Measurements from ENCODE around the gene C19orf81. TPM values are rescaled to one million over a fixed set of nuclear protein-coding genes. Genes with fewer than 3 reads are reported as not detected.

The C19orf81 gene
- total and polyA plus RNA-seq, 2 of the 4 experiments (the other 2 are of a cell fraction) = 0.31 TPM; not detected in 1

DNA sequence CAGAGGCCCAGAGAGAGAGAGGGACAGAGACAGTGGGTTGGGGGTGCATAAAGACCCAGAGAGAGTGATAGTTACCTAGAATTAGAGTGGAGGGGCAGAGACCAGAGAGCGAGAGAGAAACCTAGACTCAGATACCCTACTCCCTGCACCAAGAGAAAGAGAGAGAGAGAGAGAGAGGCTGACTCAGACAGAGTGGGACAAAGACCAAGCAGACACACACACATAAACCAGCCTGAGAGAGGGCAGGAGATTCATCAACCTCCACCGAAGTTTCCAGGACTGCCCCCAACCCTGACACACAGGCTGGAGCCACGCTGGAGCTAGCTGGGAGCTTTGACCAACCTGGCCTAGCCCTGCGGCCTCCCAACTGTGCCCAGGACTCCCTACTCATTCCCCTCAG lies 22.4 kb upstream of the C19orf81 start:
- H3K9me3 ChIP-seq (ENCODE audit: control insufficient read depth, insufficient read depth, low read length) = no peaks in the 10 kb centered on the region
- no peak for TF ChIP-seq RAD21 (IDR thresholded peaks at IDR 0.05; ENCODE audit: low read length)
- no peak for TF ChIP-seq NFE2L2 (IDR thresholded peaks at IDR 0.05; ENCODE audit: low read depth, low read length)
- TF ChIP-seq SMC3 (IDR thresholded peaks at IDR 0.05; ENCODE audit: low read depth, low read length) = no peak
- TF ChIP-seq, protein P1, sequence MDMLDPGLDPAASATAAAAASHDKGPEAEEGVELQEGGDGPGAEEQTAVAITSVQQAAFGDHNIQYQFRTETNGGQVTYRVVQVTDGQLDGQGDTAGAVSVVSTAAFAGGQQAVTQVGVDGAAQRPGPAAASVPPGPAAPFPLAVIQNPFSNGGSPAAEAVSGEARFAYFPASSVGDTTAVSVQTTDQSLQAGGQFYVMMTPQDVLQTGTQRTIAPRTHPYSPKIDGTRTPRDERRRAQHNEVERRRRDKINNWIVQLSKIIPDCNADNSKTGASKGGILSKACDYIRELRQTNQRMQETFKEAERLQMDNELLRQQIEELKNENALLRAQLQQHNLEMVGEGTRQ (IDR thresholded peaks at IDR 0.05; ENCODE audit: low read depth, low read length) = no peak
- TF ChIP-seq MAZ (IDR thresholded peaks at IDR 0.05; ENCODE audit: borderline replicate concordance, low read depth, low read length) = no peak
- no peak for TF ChIP-seq CEBPB (IDR thresholded peaks at IDR 0.05; ENCODE audit: low read depth, low read length)
- TF ChIP-seq MAFK (IDR thresholded peaks at IDR 0.05; ENCODE audit: low read depth, low read length) = no peak
- TF ChIP-seq, protein P2, sequence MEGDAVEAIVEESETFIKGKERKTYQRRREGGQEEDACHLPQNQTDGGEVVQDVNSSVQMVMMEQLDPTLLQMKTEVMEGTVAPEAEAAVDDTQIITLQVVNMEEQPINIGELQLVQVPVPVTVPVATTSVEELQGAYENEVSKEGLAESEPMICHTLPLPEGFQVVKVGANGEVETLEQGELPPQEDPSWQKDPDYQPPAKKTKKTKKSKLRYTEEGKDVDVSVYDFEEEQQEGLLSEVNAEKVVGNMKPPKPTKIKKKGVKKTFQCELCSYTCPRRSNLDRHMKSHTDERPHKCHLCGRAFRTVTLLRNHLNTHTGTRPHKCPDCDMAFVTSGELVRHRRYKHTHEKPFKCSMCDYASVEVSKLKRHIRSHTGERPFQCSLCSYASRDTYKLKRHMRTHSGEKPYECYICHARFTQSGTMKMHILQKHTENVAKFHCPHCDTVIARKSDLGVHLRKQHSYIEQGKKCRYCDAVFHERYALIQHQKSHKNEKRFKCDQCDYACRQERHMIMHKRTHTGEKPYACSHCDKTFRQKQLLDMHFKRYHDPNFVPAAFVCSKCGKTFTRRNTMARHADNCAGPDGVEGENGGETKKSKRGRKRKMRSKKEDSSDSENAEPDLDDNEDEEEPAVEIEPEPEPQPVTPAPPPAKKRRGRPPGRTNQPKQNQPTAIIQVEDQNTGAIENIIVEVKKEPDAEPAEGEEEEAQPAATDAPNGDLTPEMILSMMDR (conservative IDR thresholded peaks at IDR 0.05; ENCODE audit: low read depth, low read length) = no peak
- TF ChIP-seq FOS (IDR thresholded peaks at IDR 0.05; ENCODE audit: low read depth, low read length) = no peak
- TF ChIP-seq RCOR1 (IDR thresholded peaks at IDR 0.05; ENCODE audit: insufficient replicate concordance, low read length) = no peak
- no peak for TF ChIP-seq CHD1 (IDR thresholded peaks at IDR 0.05; ENCODE audit: low read depth, low read length)
- TF ChIP-seq MXI1 (IDR thresholded peaks at IDR 0.05; ENCODE audit: borderline replicate concordance, low read depth, low read length) = no peak
- TF ChIP-seq RFX5 (IDR thresholded peaks at IDR 0.05; ENCODE audit: low read depth, low read length) = no peak
- TF ChIP-seq, protein P3, sequence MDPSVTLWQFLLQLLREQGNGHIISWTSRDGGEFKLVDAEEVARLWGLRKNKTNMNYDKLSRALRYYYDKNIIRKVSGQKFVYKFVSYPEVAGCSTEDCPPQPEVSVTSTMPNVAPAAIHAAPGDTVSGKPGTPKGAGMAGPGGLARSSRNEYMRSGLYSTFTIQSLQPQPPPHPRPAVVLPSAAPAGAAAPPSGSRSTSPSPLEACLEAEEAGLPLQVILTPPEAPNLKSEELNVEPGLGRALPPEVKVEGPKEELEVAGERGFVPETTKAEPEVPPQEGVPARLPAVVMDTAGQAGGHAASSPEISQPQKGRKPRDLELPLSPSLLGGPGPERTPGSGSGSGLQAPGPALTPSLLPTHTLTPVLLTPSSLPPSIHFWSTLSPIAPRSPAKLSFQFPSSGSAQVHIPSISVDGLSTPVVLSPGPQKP (IDR thresholded peaks at IDR 0.05; ENCODE audit: borderline replicate concordance, low read depth, low read length) = no peak

More for the DNA sequence above, 22.4 kb upstream of the C19orf81 start:
- H3K14ac ChIP-seq (replicated peaks; ENCODE audit: low read depth, low read length) = no peak overlapping the region
- no peak overlapping the region for H2BK5ac ChIP-seq (ENCODE audit: low read depth, low read length, poor library complexity, severe bottlenecking)
- CTCF ChIA-PET = no interaction called here
- no peak overlapping the region for H4K91ac ChIP-seq (ENCODE audit: insufficient read depth, low read depth, low read length)
- no peak overlapping the region for H3K9ac ChIP-seq (ENCODE audit: low read depth, low read length)
- no peak overlapping the region for H2AK9ac ChIP-seq (replicated peaks; ENCODE audit: low read depth, low read length, poor library complexity)
- BruUV-seq (replicated peaks) = no TSS peak
- no peak overlapping the region for H3K27ac ChIP-seq (ENCODE audit: insufficient read depth, low read length)
- dilution Hi-C loops (cut with HindIII; ENCODE audit: low sequenced_read_pairs, unreplicated experiment) = no loop called here
- DNase-seq = peak; percentile 3
- in situ Hi-C loops (cut with MboI; ENCODE audit: low sequenced_read_pairs) = no loop called here
- H3K27me3 ChIP-seq (ENCODE audit: control insufficient read depth, insufficient read depth, low read length) = no peaks in the 10 kb centered on the region
- no peak overlapping the region for H3K56ac ChIP-seq (ENCODE audit: extremely low read depth, insufficient read depth, low read length)
- no peak overlapping the region for H3K4me2 ChIP-seq (ENCODE audit: low read depth, low read length)
- intact Hi-C loops (cut with micrococcal nuclease) = no loop called here
- no peak overlapping the region for H2AK5ac ChIP-seq (ENCODE audit: low read depth, low read length)
- no peaks in the 10 kb centered on the region for H3K4me1 ChIP-seq (ENCODE audit: control insufficient read depth, insufficient read depth, low read length)
- no peaks in the 10 kb centered on the region for H4K20me1 ChIP-seq (ENCODE audit: insufficient read depth, low read length)
- WGBS, 2 experiments (ENCODE audit: extremely low coverage in 2 of 2, insufficient read length in 1 of 2) = 46% methylated on average over 3 of the region's 4 CpGs; no CpG with 5 or more reads in 1 of the 2 experiments
- no peaks in the 10 kb centered on the region for H3K79me1 ChIP-seq (ENCODE audit: low read depth in 1 of 2, low read length in 2 of 2)
- no peak overlapping the region for H3K18ac ChIP-seq (ENCODE audit: low read depth, low read length)
- no peaks in the 10 kb centered on the region for H3K9me1 ChIP-seq (ENCODE audit: insufficient read depth, low read length)
- no peak overlapping the region for H4K8ac ChIP-seq (ENCODE audit: low read depth in 2 of 2, low read length in 2 of 2)
- no peak overlapping the region for H3K23ac ChIP-seq (ENCODE audit: low read depth, low read length)
- ATAC-seq (ENCODE audit: low read depth) = no peak
- H2AFZ ChIP-seq (replicated peaks; ENCODE audit: low read length, poor library complexity) = no peak overlapping the region
- POLR2A ChIA-PET (ENCODE audit: unreplicated experiment) = no interaction called here
- no peak overlapping the region for H2BK120ac ChIP-seq (ENCODE audit: low read depth, low read length)
- H3K4me3 ChIP-seq (ENCODE audit: insufficient read depth, low read depth, low read length) = no peak overlapping the region
- H4K5ac ChIP-seq (ENCODE audit: low read depth, low read length) = no peak overlapping the region
- no peak overlapping the region for H3K4ac ChIP-seq (ENCODE audit: low read depth, low read length)
- H2BK20ac ChIP-seq (ENCODE audit: low read depth, low read length) = no peak overlapping the region
- H2BK15ac ChIP-seq (ENCODE audit: low read depth, low read length) = no peak overlapping the region
- H3K36me3 ChIP-seq (ENCODE audit: control insufficient read depth, insufficient read depth, low read length) = no peaks in the 10 kb centered on the region
